ENCODE measurements around the gene UBAC2.

Gene UBAC2

GRCh38 chr13:99200432-99201167 is at the start of gene UBAC2:
TSS of gene UBAC2 (plus strand) at chr13:99200854. CDS start at chr13:99200909, 55 bp downstream.
- in situ Hi-C loops (cut with MboI; ENCODE audit: low sequenced_read_pairs), result no loop called here

- in situ Hi-C loops (cut with MboI; ENCODE audit: low sequenced_read_pairs), result no loop called here
These were observed 49.1 kb upstream of the UBAC2 start for GRCh38 chr13:99151516-99151915.

- in situ Hi-C loops (cut with MboI; ENCODE audit: low sequenced_read_pairs), result no loop called here
These were observed 47.4 kb upstream of the UBAC2 start for GRCh38 chr13:99153219-99153618.

GRCh38 chr13:99154064-99154463 is 46.6 kb upstream of the UBAC2 start:
- in situ Hi-C loops (cut with MboI; ENCODE audit: low sequenced_read_pairs), result no loop called here

GRCh38 chr13:99155821-99156220 is 44.8 kb upstream of the UBAC2 start:
- in situ Hi-C loops (cut with MboI; ENCODE audit: low sequenced_read_pairs), result no loop called here

- in situ Hi-C loops (cut with MboI; ENCODE audit: low sequenced_read_pairs), result no loop called here
These were observed 43.6 kb upstream of the UBAC2 start for GRCh38 chr13:99157046-99157445.

GRCh38 chr13:99158846-99159245 is 41.8 kb upstream of the UBAC2 start:
- in situ Hi-C loops (cut with MboI; ENCODE audit: low sequenced_read_pairs), result no loop called here

- in situ Hi-C loops (cut with MboI; ENCODE audit: low sequenced_read_pairs), result no loop called here
These were observed 41.2 kb upstream of the UBAC2 start for GRCh38 chr13:99159331-99160061.

GRCh38 chr13:99160415-99160814 is 40.2 kb upstream of the UBAC2 start:
- in situ Hi-C loops (cut with MboI; ENCODE audit: low sequenced_read_pairs), result no loop called here

- in situ Hi-C loops (cut with MboI; ENCODE audit: low sequenced_read_pairs), result no loop called here
These were observed 39.1 kb upstream of the UBAC2 start for GRCh38 chr13:99161512-99161911.

GRCh38 chr13:99162567-99163361 is 37.9 kb upstream of the UBAC2 start:
- in situ Hi-C loops (cut with MboI; ENCODE audit: low sequenced_read_pairs), result no loop called here

GRCh38 chr13:99164226-99164625 is 36.4 kb upstream of the UBAC2 start:
- in situ Hi-C loops (cut with MboI; ENCODE audit: low sequenced_read_pairs), result no loop called here

GRCh38 chr13:99165753-99166587 is 34.7 kb upstream of the UBAC2 start:
- in situ Hi-C loops (cut with MboI; ENCODE audit: low sequenced_read_pairs), result no loop called here

- in situ Hi-C loops (cut with MboI; ENCODE audit: low sequenced_read_pairs), result loop anchor here (10.0 kb wide), 1 partner anchor 262 kb away; no protein-coding TSS in a partner anchor
These were observed 27.7 kb upstream of the UBAC2 start for GRCh38 chr13:99172951-99173350.

- in situ Hi-C loops (cut with MboI; ENCODE audit: low sequenced_read_pairs), result loop anchor here (10.0 kb wide), 1 partner anchor 261 kb away; no protein-coding TSS in a partner anchor
These were observed 27.0 kb upstream of the UBAC2 start for GRCh38 chr13:99173606-99174005.

- in situ Hi-C loops (cut with MboI; ENCODE audit: low sequenced_read_pairs), result loop anchor here (5.0 to 10.0 kb wide), 2 partner anchors 88 to 260 kb away; no protein-coding TSS in a partner anchor
These were observed 26.0 kb upstream of the UBAC2 start for GRCh38 chr13:99174533-99175100.

GRCh38 chr13:99176309-99177276 is 24.1 kb upstream of the UBAC2 start:
- in situ Hi-C loops (cut with MboI; ENCODE audit: low sequenced_read_pairs), result loop anchor here (5.0 to 10.0 kb wide), 2 partner anchors 86 to 258 kb away; no protein-coding TSS in a partner anchor

- in situ Hi-C loops (cut with MboI; ENCODE audit: low sequenced_read_pairs), result loop anchor here (5.0 to 10.0 kb wide), 2 partner anchors 84 to 256 kb away; no protein-coding TSS in a partner anchor
These were observed 22.0 kb upstream of the UBAC2 start for GRCh38 chr13:99178636-99179035.

GRCh38 chr13:99179460-99179859 is 21.2 kb upstream of the UBAC2 start:
- in situ Hi-C loops (cut with MboI; ENCODE audit: low sequenced_read_pairs), result loop anchor here (5.0 to 10.0 kb wide), 2 partner anchors 83 to 255 kb away; no protein-coding TSS in a partner anchor
